Neural cell (in vitro differentiated cells): Measurements from ENCODE around the gene ILRUN. TPM values are rescaled to one million over a fixed set of nuclear protein-coding genes. Genes with fewer than 3 reads are reported as not detected.
"Not testable (repeated sequence)": the region's sequence is repeated elsewhere in the genome, so short reads cannot be mapped to it uniquely, and the experiment has no call there.

Source experiments
- H2AFZ ChIP-seq: fragments of 200-600, 300-800 bp; sonication (generic), shearing (Covaris generic); 2 replicates; pipeline ENCODE4 v1.6.0; 2014; ENCODE audit warnings: low read depth, mild to moderate bottlenecking, antibody characterized with exemption, low read length, moderate library complexity
- H3F3A ChIP-seq: fragments of 200-600 bp; shearing (Covaris generic); 2 replicates; pipeline ENCODE4 v1.6.1; 2016; ENCODE audit warnings: mild to moderate bottlenecking, moderate library complexity, mixed read lengths, antibody characterized with exemption, low read length; ENCODE audit not compliant: insufficient read depth, poor library complexity, severe bottlenecking
- H3K27ac ChIP-seq: fragments of 200-600, 300-800 bp; sonication (generic), shearing (Covaris generic); 2 replicates; pipeline ENCODE4 v1.5.1; 2014; ENCODE audit warnings: mild to moderate bottlenecking, low read length, moderate library complexity
- H3K27me3 ChIP-seq: fragments of 300-800, 200-600 bp; sonication (generic), shearing (Covaris generic); 2 replicates; pipeline ENCODE4 v1.6.0; 2014; ENCODE audit warnings: mild to moderate bottlenecking, low read depth, low read length, moderate library complexity; ENCODE audit not compliant: insufficient read depth
- H3K36me3 ChIP-seq: fragments of 300-800, 200-600 bp; sonication (generic), shearing (Covaris generic); 2 replicates; pipeline ENCODE4 v1.5.1; 2014; ENCODE audit warnings: mild to moderate bottlenecking, antibody characterized with exemption, low read length, moderate library complexity; ENCODE audit not compliant: insufficient read depth
- H3K4me2 ChIP-seq: fragments of 300-800, 200-600 bp; sonication (generic), shearing (Covaris generic); 2 replicates; pipeline ENCODE4 v1.6.0; 2014; ENCODE audit warnings: mild to moderate bottlenecking, low read length
- H3K4me3 ChIP-seq: fragments of 300-800, 200-600 bp; sonication (generic), shearing (Covaris generic); 2 replicates; pipeline ENCODE4 v1.5.1; 2014; ENCODE audit warnings: mild to moderate bottlenecking, low read length, moderate library complexity
- H3K79me2 ChIP-seq: fragments of 200-600 bp; shearing (Covaris generic); replicated peaks from 2 replicates; pipeline ENCODE4 v1.6.0; 2014; ENCODE audit warnings: mild to moderate bottlenecking, low read length, moderate library complexity; ENCODE audit not compliant: insufficient read depth
- H3K9ac ChIP-seq: fragments of 300-800, 200-600 bp; sonication (generic), shearing (Covaris generic); 2 replicates; pipeline ENCODE4 v1.6.1; 2016; ENCODE audit warnings: mild to moderate bottlenecking, low read length, mixed read lengths
- H3K9me2 ChIP-seq: fragments of 200-600 bp; shearing (Covaris generic); 2 replicates; pipeline ENCODE4 v1.6.1; 2016; ENCODE audit warnings: mild to moderate bottlenecking, low read length, mixed read lengths; ENCODE audit not compliant: insufficient read depth
- H3K9me3 ChIP-seq: fragments of 200-600, 300-800 bp; sonication (generic), shearing (Covaris generic); 2 replicates; pipeline ENCODE4 v1.6.1; 2016; ENCODE audit warnings: mild to moderate bottlenecking, mixed run types, low read length, moderate library complexity, mixed read lengths
- H4K20me1 ChIP-seq: fragments of 200-600 bp; shearing (Covaris generic); 2 replicates; pipeline ENCODE4 v1.6.1; 2016; ENCODE audit warnings: mild to moderate bottlenecking, mixed run types; ENCODE audit not compliant: insufficient read depth
- CTCF ChIP-seq: fragments of 450-650 bp; IDR thresholded peaks from 2 replicates; pipeline ENCODE4 v1.5.1; 2014; ENCODE audit warnings: antibody characterized with exemption, mild to moderate bottlenecking, moderate library complexity; ENCODE audit not compliant: poor library complexity, severe bottlenecking
- EP300 ChIP-seq: fragments of 450-650 bp; conservative IDR thresholded peaks from 2 replicates; pipeline ENCODE4 v1.6.1; 2014; ENCODE audit warnings: antibody characterized with exemption, mild to moderate bottlenecking, moderate library complexity; ENCODE audit not compliant: poor library complexity, severe bottlenecking
- EZH2 ChIP-seq: fragments of 200-600, 300-800 bp; shearing (Covaris generic), sonication (generic); IDR thresholded peaks from 2 replicates; pipeline ENCODE4 v1.6.1; 2014; ENCODE audit warnings: antibody characterized with exemption, low read length, borderline replicate concordance, mild to moderate bottlenecking; ENCODE audit not compliant: insufficient read depth, poor library complexity, severe bottlenecking
- MXI1 ChIP-seq: fragments of 450-650 bp; conservative IDR thresholded peaks from 2 replicates; pipeline ENCODE4 v1.6.1; 2014; ENCODE audit warnings: antibody characterized with exemption, mild to moderate bottlenecking; ENCODE audit not compliant: poor library complexity, severe bottlenecking
- POLR2AphosphoS5 ChIP-seq: IDR thresholded peaks from 2 replicates; pipeline ENCODE4 v1.6.1; 2012
- RAD21 ChIP-seq: fragments of 450-650 bp; conservative IDR thresholded peaks from 2 replicates; pipeline ENCODE4 v1.6.1; 2014; ENCODE audit warnings: antibody characterized with exemption, mild to moderate bottlenecking, moderate library complexity
- REST ChIP-seq: IDR thresholded peaks from 2 replicates; pipeline ENCODE4 v1.6.1; 2012; ENCODE audit warnings: borderline replicate concordance
- SMC3 ChIP-seq: fragments of 450-650 bp; conservative IDR thresholded peaks from 2 replicates; pipeline ENCODE4 v1.6.1; 2014; ENCODE audit warnings: antibody characterized with exemption, mild to moderate bottlenecking, moderate library complexity; ENCODE audit not compliant: poor library complexity
- TAF1 ChIP-seq: IDR thresholded peaks from 2 replicates; pipeline ENCODE4 v1.6.1; 2012; ENCODE audit warnings: low read depth
- polyA plus RNA-seq: library from polyadenylated mRNA; depleted of rRNA; stranded (reverse); fragments of >200 nt; gene quantifications from 2 replicates; pipeline ENCODE4 v1.2.3, GENCODE V29; 2014

Gene ILRUN
- polyA plus RNA-seq, 1 donor from 2014 or later, result 16.0 TPM

- H3K9ac ChIP-seq, result no peak overlapping the region
- H3K27ac ChIP-seq, result no peak overlapping the region
- H3K4me3 ChIP-seq, result no peak overlapping the region
- H3K9me2 ChIP-seq, result no peaks in the 10 kb centered on the region
- no peaks in the 10 kb centered on the region for H3K27me3 ChIP-seq
- H3K4me2 ChIP-seq, result no peak overlapping the region
- TF ChIP-seq MXI1, result no peak
- no peaks in the 10 kb centered on the region for H3F3A ChIP-seq
- H4K20me1 ChIP-seq, result no peaks in the 10 kb centered on the region
- peaks cover 15% of the 10 kb centered on the region for H3K79me2 ChIP-seq
- no peak overlapping the region for H2AFZ ChIP-seq
- no peaks in the 10 kb centered on the region for H3K9me3 ChIP-seq
- no peaks in the 10 kb centered on the region for H3K36me3 ChIP-seq
These were observed 39.6 kb downstream of the ILRUN start for GRCh38 chr6:34657037-34657306.

- Histone ChIP-seq H3K36me3 (no peaks in the 10 kb centered on the region), H3K27ac (no peak overlapping the region), H3K4me2 (no peak overlapping the region), H3K4me3 (no peak overlapping the region), H4K20me1 (no peaks in the 10 kb centered on the region), H3F3A (no peaks in the 10 kb centered on the region), H3K9ac (no peak overlapping the region), H3K9me2 (no peaks in the 10 kb centered on the region), H2AFZ (no peak overlapping the region), H3K9me3 (no peaks in the 10 kb centered on the region), H3K79me2 (peaks cover 15% of the 10 kb centered on the region), H3K27me3 (no peaks in the 10 kb centered on the region)
- TF ChIP-seq REST, result no peak
- no peak for TF ChIP-seq POLR2AphosphoS5
- no peak for TF ChIP-seq TAF1
- TF ChIP-seq EZH2, result no peak
- no peak for TF ChIP-seq CTCF
- TF ChIP-seq SMC3, result no peak
- no peak for TF ChIP-seq MXI1
- no peak for TF ChIP-seq RAD21
- no peak for TF ChIP-seq EP300
These were observed 40.1 kb downstream of the ILRUN start for GRCh38 chr6:34656378-34657036.

GRCh38 chr6:34655876-34656377 lies 40.6 kb downstream of the ILRUN start:
- not testable (repeated sequence) for H3K27me3 ChIP-seq, H4K20me1 ChIP-seq, H3K9me3 ChIP-seq, H3F3A ChIP-seq, H3K9me2 ChIP-seq, H3K4me3 ChIP-seq, H3K36me3 ChIP-seq, H2AFZ ChIP-seq, H3K4me2 ChIP-seq, H3K9ac ChIP-seq, H3K27ac ChIP-seq
- peaks cover 13% of the 10 kb centered on the region for H3K79me2 ChIP-seq
